ENCODE results near the gene CD109. TPM values are rescaled to one million over a fixed set of nuclear protein-coding genes. Genes with fewer than 3 reads are reported as not detected.

Gene CD109
- total RNA-seq, 1 donor from 2014 or later: 1.5 TPM

DNA sequence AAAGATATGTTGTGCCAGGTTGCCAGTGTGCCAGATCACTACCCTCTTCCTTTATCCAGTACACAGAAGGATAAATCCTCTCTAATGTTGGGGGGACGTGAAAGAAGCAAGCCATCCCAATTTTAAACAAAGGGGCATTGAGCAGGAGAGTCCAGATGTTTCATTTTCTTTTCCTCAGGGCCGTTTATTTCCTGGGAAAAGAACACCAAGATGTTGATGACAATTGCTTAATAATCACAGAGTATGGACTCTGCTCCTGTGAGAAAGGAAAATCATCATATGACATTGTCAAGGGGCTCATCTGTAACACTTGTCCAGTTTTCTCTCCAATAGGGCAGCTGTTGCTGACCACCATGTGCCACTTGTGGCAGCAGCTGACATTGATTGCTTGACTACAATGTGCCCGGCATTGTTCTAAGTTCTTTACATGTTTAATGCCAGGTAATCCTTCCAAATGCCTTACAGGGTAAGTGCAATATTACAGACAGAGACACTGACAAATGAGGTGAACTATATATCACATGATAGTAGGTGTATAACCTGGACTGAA is 161.4 kb downstream of the CD109 start:
- TF ChIP-seq CTCF (conservative IDR thresholded peaks at IDR 0.05): no peak
- no peaks in the 10 kb centered on the region for H3K4me1 Mint-ChIP-seq (ENCODE audit: unreplicated experiment)
- H3K36me3 Mint-ChIP-seq: no peaks in the 10 kb centered on the region

GRCh38 chr6:73858376-73858775 is 162.4 kb downstream of the CD109 start:
- Mint-ChIP-seq H3K4me1 (ENCODE audit: unreplicated experiment) (no peaks in the 10 kb centered on the region), H3K9me3 (no peaks in the 10 kb centered on the region), H3K27me3 (peaks cover 5% of the 10 kb centered on the region), H3K4me3 (no peak overlapping the region), H3K36me3 (no peaks in the 10 kb centered on the region), H3K27ac (no peak overlapping the region)
- no peak for TF ChIP-seq CTCF (conservative IDR thresholded peaks at IDR 0.05)
- no peak for DNase-seq (ENCODE audit: extremely low spot score, unreplicated experiment)

More for the DNA sequence above, 161.4 kb downstream of the CD109 start:
- peaks cover 5% of the 10 kb centered on the region for H3K27me3 Mint-ChIP-seq
- DNase-seq (ENCODE audit: extremely low spot score, unreplicated experiment): no peak
- H3K27ac Mint-ChIP-seq: no peak overlapping the region
- no peak overlapping the region for H3K4me3 Mint-ChIP-seq
- no peaks in the 10 kb centered on the region for H3K9me3 Mint-ChIP-seq

- H3K4me3 Mint-ChIP-seq: no peak overlapping the region
- no peaks in the 10 kb centered on the region for H3K9me3 Mint-ChIP-seq
- peaks cover 5% of the 10 kb centered on the region for H3K27me3 Mint-ChIP-seq
- no peaks in the 10 kb centered on the region for H3K4me1 Mint-ChIP-seq (ENCODE audit: unreplicated experiment)
- no peak overlapping the region for H3K27ac Mint-ChIP-seq
- no peak for DNase-seq (ENCODE audit: extremely low spot score, unreplicated experiment)
- H3K36me3 Mint-ChIP-seq: no peaks in the 10 kb centered on the region
- no peak for TF ChIP-seq CTCF (conservative IDR thresholded peaks at IDR 0.05)
These were observed 164.3 kb downstream of the CD109 start for GRCh38 chr6:73860303-73860702.

DNA sequence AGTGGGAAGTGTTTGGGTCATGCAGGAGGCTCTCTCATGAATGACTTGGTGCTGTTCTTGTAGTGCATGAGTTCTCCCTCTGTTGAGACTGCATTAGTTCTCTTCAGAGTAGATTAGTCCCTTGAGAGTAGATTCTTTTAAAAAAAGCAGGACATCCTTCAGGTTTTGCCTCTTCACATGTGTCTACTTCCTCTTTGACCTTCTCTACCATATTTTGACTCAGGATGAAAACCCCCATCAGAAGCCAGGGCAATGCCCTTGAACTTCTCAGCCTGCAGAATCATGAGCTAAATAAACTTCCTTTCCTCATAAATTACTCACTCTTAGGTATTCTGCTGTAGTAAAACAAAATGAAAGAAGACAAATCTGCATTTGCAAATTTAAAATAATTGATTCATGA is 170.3 kb downstream of the CD109 start:
- Mint-ChIP-seq H3K27me3 (no peaks in the 10 kb centered on the region), H3K27ac (no peak overlapping the region), H3K4me3 (no peak overlapping the region), H3K4me1 (ENCODE audit: unreplicated experiment) (no peaks in the 10 kb centered on the region), H3K9me3 (peaks cover 6% of the 10 kb centered on the region), H3K36me3 (no peaks in the 10 kb centered on the region)
- no peak for TF ChIP-seq CTCF (conservative IDR thresholded peaks at IDR 0.05)
- DNase-seq (ENCODE audit: extremely low spot score, unreplicated experiment): no peak

- Mint-ChIP-seq H3K36me3 (no peaks in the 10 kb centered on the region), H3K4me1 (ENCODE audit: unreplicated experiment) (no peaks in the 10 kb centered on the region)
These were observed 171.4 kb downstream of the CD109 start for GRCh38 chr6:73867411-73867810.

More at GRCh38 chr6:73867411-73867810, 171.4 kb downstream of the CD109 start:
- Mint-ChIP-seq H3K27me3 (no peaks in the 10 kb centered on the region), H3K9me3 (peaks cover 11% of the 10 kb centered on the region), H3K4me3 (no peak overlapping the region), H3K27ac (no peak overlapping the region)
- no peak for DNase-seq (ENCODE audit: extremely low spot score, unreplicated experiment)
- TF ChIP-seq CTCF (conservative IDR thresholded peaks at IDR 0.05): no peak

All from type B pancreatic cell (in vitro differentiated cells).